A204.1 (cell line): ENCODE results near the gene ABCE1.

Experiments used
- FAIRE-seq: peaks from 2 replicates; lab custom pipeline; 2012; peaks lifted over from hg19 to GRCh38; lab: Jason Lieb, UNC

The ABCE1 gene

DNA sequence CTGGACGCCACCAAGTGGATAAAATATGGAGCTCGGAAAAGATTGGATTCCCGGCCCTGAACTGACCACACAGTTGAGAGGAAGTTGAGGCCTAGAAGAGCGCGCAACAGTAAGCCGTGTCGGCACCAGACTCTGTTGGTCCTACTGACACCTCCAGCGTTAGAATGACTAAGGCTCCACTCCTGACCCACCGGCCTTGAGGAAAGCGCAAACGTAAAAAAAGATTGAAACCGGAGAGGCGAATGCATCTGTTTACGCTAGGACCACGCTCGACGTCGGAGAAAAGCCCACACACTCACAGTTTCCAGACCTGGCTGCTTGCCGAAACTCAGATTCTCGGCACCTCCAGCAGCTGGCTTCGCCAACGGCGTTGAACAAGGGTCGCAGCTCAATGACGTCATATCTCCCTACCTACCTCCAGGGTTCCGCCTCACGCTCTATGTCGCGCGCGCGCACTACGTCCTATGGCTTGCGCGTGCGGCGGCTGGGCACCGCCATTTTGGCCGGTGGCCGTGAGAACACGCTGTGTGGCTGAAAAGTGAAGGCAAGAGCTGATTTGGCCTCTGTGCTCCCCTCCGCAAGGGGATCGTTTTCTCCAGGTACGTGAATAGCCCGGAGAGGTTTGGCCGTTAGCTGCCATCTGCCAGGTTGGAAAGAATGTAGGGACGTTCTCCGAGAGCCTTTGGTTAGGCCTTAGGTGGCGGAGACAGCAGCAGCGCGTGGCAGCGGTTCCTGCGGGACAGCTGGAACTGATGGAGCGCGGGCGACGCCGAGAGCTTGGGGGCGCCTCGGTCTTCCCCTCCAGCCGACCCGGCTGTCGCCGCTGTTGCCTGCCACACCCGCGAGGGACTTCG is at the start of gene ABCE1, which contains the start of gene ANAPC10:
Gene ABCE1 (plus strand): TSS at position 491 of the 854 bp plus-strand sequence. CDS start 6,102 bp downstream, outside the sequence.
Gene ANAPC10 (minus strand): TSS at position 376 of the 854 bp plus-strand sequence. CDS start 2,097 bp downstream, outside the sequence.
- peak; percentile 95 for FAIRE-seq

GRCh38 chr4:145048817-145049216 is 49.3 kb upstream of the ABCE1 start:
- no peak for FAIRE-seq

DNA sequence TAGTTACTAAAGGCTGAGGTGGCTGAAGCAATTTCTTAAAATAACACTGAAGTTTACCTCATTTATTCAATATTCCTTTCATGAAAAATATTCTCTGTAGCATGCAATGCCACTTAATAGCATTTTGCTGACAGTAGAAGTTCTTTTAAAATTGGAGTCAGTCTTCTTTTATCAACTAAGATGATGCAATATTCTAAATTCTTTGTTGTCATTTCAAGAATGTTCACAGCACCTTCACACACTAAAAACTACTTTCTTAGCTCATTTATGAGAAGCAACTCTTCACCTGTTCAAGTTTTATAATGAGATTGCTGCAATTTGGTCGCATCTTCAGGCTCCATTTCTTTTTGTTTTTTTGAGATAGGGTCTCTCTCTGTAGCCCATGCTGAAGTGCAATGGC is 48.9 kb upstream of the ABCE1 start:
- no peak for FAIRE-seq

GRCh38 chr4:145055533-145056257 is 42.4 kb upstream of the ABCE1 start:
- no peak for FAIRE-seq

- FAIRE-seq = no peak
These were observed 41.6 kb upstream of the ABCE1 start for GRCh38 chr4:145056325-145057130.

- FAIRE-seq = no peak
These were observed 39.9 kb upstream of the ABCE1 start for GRCh38 chr4:145058256-145058655.

DNA sequence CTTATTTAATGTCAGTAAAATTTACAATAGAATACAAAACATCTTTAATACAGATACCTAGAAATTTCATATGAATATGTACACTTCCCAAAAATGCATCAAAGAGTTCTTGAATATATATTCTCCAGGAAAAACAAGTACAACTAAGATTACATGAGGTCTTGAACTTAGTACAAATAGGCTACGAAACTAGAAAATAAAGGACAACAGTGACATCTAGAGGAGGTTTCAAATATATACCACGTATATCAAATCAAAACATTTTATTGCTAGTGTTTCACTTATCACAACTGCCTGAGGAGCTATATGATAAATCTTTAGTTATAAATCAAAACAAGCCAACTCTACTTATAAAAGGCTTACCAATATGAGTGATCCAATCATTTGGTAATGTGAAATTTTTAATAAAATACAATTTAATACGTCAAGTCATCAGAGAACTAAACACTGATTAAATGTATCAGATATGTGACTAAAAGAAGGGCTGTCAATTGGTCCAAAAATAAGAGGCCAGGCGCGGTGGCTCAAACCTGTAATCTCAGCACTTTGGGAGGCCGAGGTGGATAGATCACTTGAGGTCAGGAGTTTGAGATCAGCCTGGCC is 36.7 kb upstream of the ABCE1 start:
- peak; percentile 99 for FAIRE-seq

DNA sequence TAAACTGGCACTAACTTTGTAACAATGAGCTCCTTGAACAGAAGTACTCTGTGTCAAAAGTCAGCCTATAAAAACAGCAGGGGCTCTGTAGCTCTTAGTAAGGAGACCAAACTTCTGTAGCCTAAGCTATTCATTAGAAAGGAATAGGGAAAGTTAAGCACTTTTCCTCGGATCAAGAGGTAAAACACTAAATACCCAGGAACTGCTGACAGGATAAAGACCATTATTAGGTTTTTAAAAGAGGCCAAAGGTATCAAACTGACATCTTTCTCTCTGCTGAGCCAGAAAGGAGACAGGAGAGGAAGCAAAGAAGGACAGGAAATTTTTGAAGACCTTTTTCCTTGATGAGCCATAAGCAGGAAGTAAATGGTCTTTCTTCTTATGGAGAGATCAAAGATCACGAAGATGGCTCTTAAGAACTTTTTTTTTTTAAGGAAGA is 32.0 kb upstream of the ABCE1 start:
- FAIRE-seq = no peak

DNA sequence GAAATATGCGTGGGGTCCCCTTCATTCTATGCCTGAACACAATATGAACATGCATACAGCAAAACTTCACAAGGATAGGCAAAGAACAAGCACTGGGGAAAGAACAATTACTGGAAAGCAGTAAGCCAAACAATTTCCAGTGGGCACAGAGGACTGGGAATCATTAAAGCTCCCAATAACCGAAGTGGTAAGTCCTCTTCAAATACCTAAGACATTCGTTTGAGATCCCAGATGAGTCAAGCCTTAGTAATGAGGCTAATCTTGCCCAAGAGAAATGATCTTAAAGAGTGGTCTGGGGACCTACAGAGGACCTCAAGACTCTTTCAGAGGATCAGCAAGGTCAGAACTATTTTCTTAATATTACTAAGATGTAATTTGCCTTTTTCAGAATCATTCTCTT is 28.8 kb upstream of the ABCE1 start:
- FAIRE-seq = no peak

DNA sequence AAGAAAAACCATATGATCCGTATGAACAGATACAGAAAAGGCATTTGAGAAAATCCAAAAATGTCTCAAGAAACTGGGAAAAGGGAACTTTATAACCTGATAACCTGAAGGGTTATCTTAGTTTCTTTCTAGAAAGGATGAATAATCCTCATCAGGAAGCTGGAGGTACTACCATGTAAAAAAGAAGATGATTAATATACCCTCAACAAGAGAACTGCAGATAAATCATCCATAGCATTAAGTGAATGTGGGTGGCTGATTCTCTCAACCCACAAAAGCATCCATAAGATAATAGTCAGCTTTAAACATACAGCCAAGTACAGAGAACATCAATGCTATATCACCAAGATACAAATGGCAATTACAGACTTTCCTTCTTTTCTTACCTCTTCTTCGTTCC is 26.6 kb upstream of the ABCE1 start:
- no peak for FAIRE-seq

GRCh38 chr4:145075742-145076468 is 22.2 kb upstream of the ABCE1 start:
- FAIRE-seq = no peak

DNA sequence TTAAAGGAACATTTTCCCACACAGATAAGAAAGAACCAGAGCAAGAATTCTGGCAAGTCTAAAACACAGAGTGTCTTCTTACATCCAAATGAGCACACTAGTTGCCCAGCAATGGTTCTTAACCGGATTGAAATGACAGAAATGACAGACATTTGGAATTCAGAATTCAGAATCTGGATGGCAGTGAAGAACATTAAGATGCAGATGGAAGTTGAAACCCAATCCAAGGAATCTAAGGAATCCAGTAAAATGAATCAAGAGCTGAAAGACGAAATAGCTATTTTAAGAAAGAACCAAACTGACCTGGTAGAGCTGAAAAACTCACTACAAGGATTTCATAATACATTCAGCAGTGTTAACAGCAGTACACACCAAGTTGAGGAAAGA is 21.6 kb upstream of the ABCE1 start:
- no peak for FAIRE-seq

DNA sequence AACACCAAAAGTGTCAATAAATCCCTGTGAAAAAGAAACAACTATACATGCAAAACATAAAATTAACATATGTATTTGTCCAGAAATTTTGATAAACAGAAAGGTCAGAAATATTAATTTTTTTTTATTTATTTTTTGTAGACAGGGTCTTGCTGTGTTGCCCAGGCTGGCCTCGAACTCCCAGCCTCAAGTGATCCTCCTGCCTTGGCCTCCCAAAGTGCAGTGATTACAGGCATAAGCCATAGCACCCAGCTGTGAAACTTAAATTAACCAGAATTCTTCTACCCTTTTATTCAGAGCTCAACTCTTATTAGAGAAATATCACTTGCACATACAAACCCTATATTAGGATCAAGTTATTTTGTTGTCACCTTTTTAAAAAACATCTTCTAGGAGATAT is 16.4 kb upstream of the ABCE1 start:
- no peak for FAIRE-seq

- no peak for FAIRE-seq
These were observed 14.1 kb upstream of the ABCE1 start for GRCh38 chr4:145083891-145084605.

- FAIRE-seq = no peak
These were observed 7.7 kb upstream of the ABCE1 start for GRCh38 chr4:145090380-145090779.

- no peak for FAIRE-seq
These were observed 4.5 kb upstream of the ABCE1 start for GRCh38 chr4:145093638-145094037.

GRCh38 chr4:145097331-145097820 is 735 bp upstream of the ABCE1 start:
- FAIRE-seq = no peak

DNA sequence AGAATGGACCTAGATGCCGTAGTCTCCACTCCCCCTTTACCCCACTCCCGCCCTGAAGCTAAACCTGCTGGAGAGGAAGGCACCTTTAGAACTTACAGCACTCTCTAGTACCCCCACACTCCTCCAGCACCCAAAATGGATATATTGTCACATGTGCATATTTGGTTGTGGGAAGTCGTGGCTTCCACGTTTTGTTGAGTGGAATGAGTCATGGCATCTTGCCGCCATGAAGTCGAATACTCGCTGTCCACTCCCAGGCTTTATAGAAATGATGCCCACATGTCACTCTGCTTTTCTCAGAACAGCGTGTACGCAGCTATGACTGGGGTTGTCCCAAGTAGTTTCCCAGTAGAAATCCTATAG is 545 bp downstream of the ABCE1 start:
- no peak for FAIRE-seq

GRCh38 chr4:145099653-145100052 is 1.5 kb downstream of the ABCE1 start:
- no peak for FAIRE-seq

DNA sequence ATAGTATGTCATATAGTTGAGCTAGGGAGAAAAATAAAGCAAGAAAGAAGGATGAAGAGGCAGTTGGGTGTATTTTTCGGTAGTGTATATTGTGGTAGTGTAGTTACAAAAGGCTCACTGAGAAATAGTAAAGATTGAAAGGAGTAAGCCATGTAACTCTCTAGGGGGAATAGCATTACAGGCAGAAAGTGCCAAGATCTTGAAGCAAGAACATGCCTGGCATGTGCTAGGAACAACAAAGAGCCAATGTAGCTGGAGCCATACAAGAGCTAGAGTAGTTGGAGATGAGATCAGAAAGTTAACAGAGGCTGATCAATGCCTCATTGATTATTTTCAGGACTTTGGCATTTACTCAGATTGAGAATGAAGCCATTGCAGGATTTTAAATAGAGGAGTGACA is 3.0 kb downstream of the ABCE1 start:
- no peak for FAIRE-seq

- no peak for FAIRE-seq
These were observed 4.5 kb downstream of the ABCE1 start for GRCh38 chr4:145102619-145103018.
